ENCODE measurements around the gene AKR1C2. TPM values are rescaled to one million over a fixed set of nuclear protein-coding genes. Genes with fewer than 3 reads are reported as not detected.
"Not testable (repeated sequence)": the region's sequence is repeated elsewhere in the genome, so short reads cannot be mapped to it uniquely, and the experiment has no call there.

AKR1C2 gene
- total and polyA plus RNA-seq, 10 of the 15 experiments (the other 5 are each of a cell fraction or from before 2014, with no cell fraction given): 0.31 to 0.44 (median 0.36) TPM; not detected in 7

DNA sequence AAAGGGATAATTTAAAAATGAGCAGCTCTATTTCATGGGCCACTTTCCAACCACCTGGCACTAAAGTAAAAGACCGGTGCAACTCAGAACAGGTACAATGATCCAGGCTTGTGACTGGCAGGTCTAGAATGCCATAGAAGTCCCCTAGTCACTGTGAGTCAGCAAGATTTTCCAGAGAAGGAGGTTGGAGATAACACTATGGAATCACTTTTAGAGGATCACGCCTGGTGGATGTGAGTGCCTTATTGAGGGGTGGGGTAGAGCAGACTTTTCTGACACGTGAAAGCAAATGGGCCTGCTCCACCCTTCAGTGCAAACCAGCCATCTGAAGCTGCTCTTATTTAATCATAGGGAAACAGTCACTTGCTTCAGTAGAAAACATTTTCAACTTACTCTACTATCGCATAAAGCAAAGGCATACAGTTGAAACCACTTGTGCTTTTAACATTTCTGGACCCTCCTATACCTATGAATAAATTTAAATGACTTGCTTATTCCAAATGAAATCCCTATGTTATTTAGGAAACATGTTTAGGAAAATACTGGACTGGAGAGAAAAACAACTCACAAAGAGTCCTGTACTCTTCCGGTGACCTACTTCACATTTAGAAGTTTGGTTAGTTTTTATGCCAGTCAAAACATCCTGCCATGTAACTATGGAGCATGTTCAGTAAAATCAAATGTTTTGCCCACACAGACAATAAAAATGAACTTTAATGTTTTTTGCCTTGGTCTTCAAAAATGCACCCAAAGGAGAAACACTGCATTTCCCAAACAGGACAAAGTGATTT is 61.9 kb downstream of the AKR1C2 start:
- ChIA-PET POLR2A (no interaction called here), SMC1A (ENCODE audit: uncharacterized antibody, unreplicated experiment) (no interaction called here), RAD21 (ENCODE audit: unreplicated experiment) (interaction anchor here (0.6 kb wide), 1 partner anchor 175 kb away, joined by 3 read pairs; no protein-coding TSS in a partner anchor), CTCF (no interaction called here)
- BruUV-seq (replicated peaks): no TSS peak
- Histone ChIP-seq H3K4me2 (ENCODE audit: control insufficient read depth, insufficient read depth) (no peak overlapping the region), H3K27me3 (replicated peaks in 1 of 2; ENCODE audit: control insufficient read depth in 2 of 2, insufficient read depth in 2 of 2, low read length in 1 of 2) (0 out of 4 replicates have a peak, but pooled peaks cover 0 to 3% of the 10 kb centered on the region in 2 experiments), H3K4me3 (no peak overlapping the region), H3K9me3 (replicated peaks; ENCODE audit: control insufficient read depth, insufficient read depth, low read length) (no peaks in the 10 kb centered on the region), H3K36me3 (ENCODE audit: control insufficient read depth in 2 of 2, insufficient read depth in 2 of 2, low read length in 1 of 2) (no peaks in the 10 kb centered on the region), H4K20me1 (ENCODE audit: control insufficient read depth, insufficient read depth) (no peaks in the 10 kb centered on the region), H3K4me1 (ENCODE audit: control insufficient read depth, insufficient read depth, low read length) (no peaks in the 10 kb centered on the region), H3K27ac (ENCODE audit: control insufficient read depth, insufficient read depth) (no peak overlapping the region), H2AFZ (ENCODE audit: control insufficient read depth, low read depth, low read length) (no peak overlapping the region), H3K9ac (ENCODE audit: control insufficient read depth, insufficient read depth, low read length) (no peak overlapping the region), H3K79me2 (ENCODE audit: control insufficient read depth, insufficient read depth, low read length) (no peaks in the 10 kb centered on the region)
- in situ Hi-C loops (cut with MboI) (no loop called here), intact Hi-C loops (cut with micrococcal nuclease; ENCODE audit: unreplicated experiment) (no loop called here)
- no peak for FAIRE-seq
- no peak for DNase-seq (ENCODE audit: low read depth, low spot score)
- no peak for ATAC-seq
- WGBS (ENCODE audit: insufficient coverage, insufficient replicate concordance, low lambda C conversion rate, missing lambda C conversion rate): 59% methylated on average over 5 of the region's 5 CpGs
- TF ChIP-seq, protein P1, sequence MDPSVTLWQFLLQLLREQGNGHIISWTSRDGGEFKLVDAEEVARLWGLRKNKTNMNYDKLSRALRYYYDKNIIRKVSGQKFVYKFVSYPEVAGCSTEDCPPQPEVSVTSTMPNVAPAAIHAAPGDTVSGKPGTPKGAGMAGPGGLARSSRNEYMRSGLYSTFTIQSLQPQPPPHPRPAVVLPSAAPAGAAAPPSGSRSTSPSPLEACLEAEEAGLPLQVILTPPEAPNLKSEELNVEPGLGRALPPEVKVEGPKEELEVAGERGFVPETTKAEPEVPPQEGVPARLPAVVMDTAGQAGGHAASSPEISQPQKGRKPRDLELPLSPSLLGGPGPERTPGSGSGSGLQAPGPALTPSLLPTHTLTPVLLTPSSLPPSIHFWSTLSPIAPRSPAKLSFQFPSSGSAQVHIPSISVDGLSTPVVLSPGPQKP (IDR thresholded peaks at IDR 0.05; ENCODE audit: low read depth, low read length): no peak
- no peak for TF ChIP-seq POLR2AphosphoS2 (IDR thresholded peaks at IDR 0.05; ENCODE audit: low read depth, low read length)
- no peak for TF ChIP-seq SIN3A (IDR thresholded peaks at IDR 0.05; ENCODE audit: low read depth, low read length)
- TF ChIP-seq EP300 (IDR thresholded peaks at IDR 0.05; ENCODE audit: borderline replicate concordance in 1 of 2, control insufficient read depth in 1 of 2, low read depth in 2 of 2, low read length in 2 of 2): no peak
- no peak for TF ChIP-seq ZNF207 (IDR thresholded peaks at IDR 0.05; ENCODE audit: borderline replicate concordance)
- TF ChIP-seq MTA2 (IDR thresholded peaks at IDR 0.05; ENCODE audit: low read depth): no peak
- TF ChIP-seq, protein P2, sequence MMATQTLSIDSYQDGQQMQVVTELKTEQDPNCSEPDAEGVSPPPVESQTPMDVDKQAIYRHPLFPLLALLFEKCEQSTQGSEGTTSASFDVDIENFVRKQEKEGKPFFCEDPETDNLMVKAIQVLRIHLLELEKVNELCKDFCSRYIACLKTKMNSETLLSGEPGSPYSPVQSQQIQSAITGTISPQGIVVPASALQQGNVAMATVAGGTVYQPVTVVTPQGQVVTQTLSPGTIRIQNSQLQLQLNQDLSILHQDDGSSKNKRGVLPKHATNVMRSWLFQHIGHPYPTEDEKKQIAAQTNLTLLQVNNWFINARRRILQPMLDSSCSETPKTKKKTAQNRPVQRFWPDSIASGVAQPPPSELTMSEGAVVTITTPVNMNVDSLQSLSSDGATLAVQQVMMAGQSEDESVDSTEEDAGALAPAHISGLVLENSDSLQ (IDR thresholded peaks at IDR 0.05): no peak
- TF ChIP-seq FOS (IDR thresholded peaks at IDR 0.05; ENCODE audit: borderline replicate concordance, extremely low read depth, insufficient read length): no peak
- TF ChIP-seq TARDBP (IDR thresholded peaks at IDR 0.05; ENCODE audit: borderline replicate concordance): no peak
- no peak for TF ChIP-seq YBX1 (IDR thresholded peaks at IDR 0.05)
- TF ChIP-seq, protein P3, sequence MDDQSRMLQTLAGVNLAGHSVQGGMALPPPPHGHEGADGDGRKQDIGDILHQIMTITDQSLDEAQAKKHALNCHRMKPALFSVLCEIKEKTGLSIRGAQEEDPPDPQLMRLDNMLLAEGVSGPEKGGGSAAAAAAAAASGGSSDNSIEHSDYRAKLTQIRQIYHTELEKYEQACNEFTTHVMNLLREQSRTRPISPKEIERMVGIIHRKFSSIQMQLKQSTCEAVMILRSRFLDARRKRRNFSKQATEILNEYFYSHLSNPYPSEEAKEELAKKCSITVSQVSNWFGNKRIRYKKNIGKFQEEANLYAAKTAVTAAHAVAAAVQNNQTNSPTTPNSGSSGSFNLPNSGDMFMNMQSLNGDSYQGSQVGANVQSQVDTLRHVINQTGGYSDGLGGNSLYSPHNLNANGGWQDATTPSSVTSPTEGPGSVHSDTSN (IDR thresholded peaks at IDR 0.05; ENCODE audit: insufficient replicate concordance, low read depth, low read length): no peak
- TF ChIP-seq FOXM1 (IDR thresholded peaks at IDR 0.05; ENCODE audit: low read depth, low read length): no peak
- TF ChIP-seq ZBED1 (IDR thresholded peaks at IDR 0.05; ENCODE audit: borderline replicate concordance): no peak

DNA sequence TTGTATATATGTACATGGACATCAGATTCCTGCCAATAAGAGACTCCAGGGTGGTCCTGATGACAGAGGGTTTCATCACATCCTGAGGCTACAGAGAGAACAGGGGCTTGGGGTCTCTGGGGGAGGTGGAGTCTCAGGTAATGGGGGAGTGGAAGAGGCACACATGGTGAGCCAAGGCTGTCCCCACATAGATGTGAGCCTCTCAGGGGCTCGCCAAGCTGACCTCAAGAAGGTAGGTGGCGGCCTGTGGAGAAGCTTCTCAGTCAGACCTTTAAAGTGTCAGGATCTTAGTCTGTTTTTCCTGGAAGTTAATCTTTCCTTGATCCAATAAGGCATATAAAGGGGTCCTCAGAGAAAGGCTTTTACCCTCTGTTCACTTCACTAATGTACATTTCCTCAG is 62.7 kb downstream of the AKR1C2 start:
- H3K4me2 ChIP-seq (ENCODE audit: control insufficient read depth, insufficient read depth); in situ Hi-C loops (cut with MboI); POLR2A ChIA-PET; H3K4me3 ChIP-seq; H3K9me3 ChIP-seq (replicated peaks; ENCODE audit: control insufficient read depth, insufficient read depth, low read length); intact Hi-C loops (cut with micrococcal nuclease; ENCODE audit: unreplicated experiment); SMC1A ChIA-PET (ENCODE audit: uncharacterized antibody, unreplicated experiment); CTCF ChIA-PET; H2AFZ ChIP-seq (ENCODE audit: control insufficient read depth, low read depth, low read length); H3K79me2 ChIP-seq (ENCODE audit: control insufficient read depth, insufficient read depth, low read length); BruUV-seq (replicated peaks); ATAC-seq; H4K20me1 ChIP-seq (ENCODE audit: control insufficient read depth, insufficient read depth); DNase-seq (ENCODE audit: low read depth, low spot score); RAD21 ChIA-PET (ENCODE audit: unreplicated experiment); H3K27ac ChIP-seq (ENCODE audit: control insufficient read depth, insufficient read depth); H3K27me3 ChIP-seq (replicated peaks in 1 of 2; ENCODE audit: control insufficient read depth in 2 of 2, insufficient read depth in 2 of 2, low read length in 1 of 2); H3K36me3 ChIP-seq (ENCODE audit: control insufficient read depth in 2 of 2, insufficient read depth in 2 of 2, low read length in 1 of 2); H3K4me1 ChIP-seq (ENCODE audit: control insufficient read depth, insufficient read depth, low read length); H3K9ac ChIP-seq (ENCODE audit: control insufficient read depth, insufficient read depth, low read length); FAIRE-seq: not testable (repeated sequence)
- WGBS (ENCODE audit: insufficient coverage, insufficient replicate concordance, low lambda C conversion rate, missing lambda C conversion rate): 5% methylated on average over 2 of the region's 2 CpGs

Measured in GM12878 (cell line).